Kidney (tissue), 14 donors: Measurements from ENCODE around the gene THRB. TPM values are rescaled to one million over a fixed set of nuclear protein-coding genes. Genes with fewer than 3 reads are reported as not detected.

Source experiments
- DNase-seq, 5 donors: peaks; one replicate each; pipeline ENCODE4 v3.0.0-alpha.2; 2013 to 2020
- FAIRE-seq: peaks from 2 replicates; lab custom pipeline; 2012; peaks lifted over from hg19 to GRCh38; lab: Jason Lieb, UNC
- H3K27ac ChIP-seq, 2 donors: one replicate each; pipeline ENCODE4 v1.7.0; 2013; ENCODE audit warnings: low read depth in 2 of 2, low read length in 2 of 2, inconsistent platforms in 1 of 2
- H3K27me3 ChIP-seq: one replicate; pipeline ENCODE4 v1.7.1; 2013; ENCODE audit warnings: low read length, inconsistent platforms; ENCODE audit not compliant: control insufficient read depth, insufficient read depth
- H3K36me3 ChIP-seq, 3 donors: one replicate each; pipeline versions ENCODE4 v1.7.0 to v1.7.1; 2013; ENCODE audit warnings: low read length in 3 of 3, control low read depth in 1 of 3, inconsistent platforms in 1 of 3; ENCODE audit not compliant: insufficient read depth in 3 of 3, control insufficient read depth in 2 of 3
- H3K4me1 ChIP-seq, 3 donors: one replicate each; pipeline versions ENCODE4 v1.7.0 to v1.7.1; 2013; ENCODE audit warnings: low read length in 3 of 3, inconsistent platforms in 1 of 3, low read depth in 1 of 3; ENCODE audit not compliant: control insufficient read depth in 2 of 3, insufficient read depth in 2 of 3
- H3K4me3 ChIP-seq, 3 donors: one replicate each; pipeline versions ENCODE4 v1.7.0 to v1.8.1; 2013; ENCODE audit warnings: low read length in 3 of 3, control low read depth in 1 of 3, inconsistent platforms in 1 of 3
- H3K9ac ChIP-seq, 3 donors: one replicate each; pipeline versions ENCODE4 v1.7.0 to v1.7.1; 2013; ENCODE audit warnings: low read length in 3 of 3, control low read depth in 1 of 3, inconsistent platforms in 1 of 3
- H3K9me3 ChIP-seq, 3 donors: one replicate each; pipeline versions ENCODE4 v1.7.0 to v1.7.1; 2013; ENCODE audit warnings: low read length in 3 of 3, control low read depth in 1 of 3, inconsistent platforms in 1 of 3; ENCODE audit not compliant: control insufficient read depth in 2 of 3, insufficient read depth in 1 of 3
- CTCF ChIP-seq: IDR thresholded peaks from 3 replicates; pipeline ENCODE4 v1.5.1; 2012; ENCODE audit warnings: mild to moderate bottlenecking, moderate library complexity, borderline replicate concordance; ENCODE audit not compliant: insufficient read depth; ENCODE audit errors: extremely low read depth
- intact Hi-C: fragments of 100-400 bp; cut with DNase I; formaldehyde crosslinking; loops from one replicate; pipeline ENCODE4 v1.11.1; 2022
- polyA plus RNA-seq: library from polyadenylated mRNA; stranded (reverse); fragments of 350-450 nt; fragmentation: Illumina TruSeq; extraction: RNeasy Lipid Tissue Mini Kit (QIAGEN cat#74804); gene quantifications from one replicate; pipeline ENCODE4 v1.2.3, GENCODE V29; 2014; ENCODE audit warnings: low read depth, low replicate concordance; ENCODE audit not compliant: insufficient read depth
- total RNA-seq: library from RNA; stranded (reverse); fragmentation: NEBNext Ultra II Directional; extraction: Animal tissue kit (Norgen Biotek cat#: 25700); gene quantifications from one replicate; pipeline ENCODE4 v1.2.1, GENCODE V29; 2021
- donor health status: control.
- donor health status: control.
- donor health status: control.
- donor health status: control.
- donor health status: control.
- donor health status: DM: yes; HTN: yes; CAD: no.
- donor health status: Normal renal cell carcinoma (clear cell type).

THRB gene
- total and polyA plus RNA-seq, 2 donors from 2014 or later: 4.5 to 17.2 TPM

GRCh38 chr3:24303057-24303754 is 191.4 kb downstream of the THRB start:
- Histone ChIP-seq H3K36me3 (no peaks in the 10 kb centered on the region), H3K9me3 (no peaks in the 10 kb centered on the region), H3K4me1 (peaks cover 5 to 28% (median 7%) of the 10 kb centered on the region in 3 donors), H3K27me3 (no peaks in the 10 kb centered on the region), H3K4me3 (no peak overlapping the region), H3K9ac (no peak overlapping the region), H3K27ac (no peak overlapping the region)
- intact Hi-C loops: no loop called here
- no peak for DNase-seq
- no peak for FAIRE-seq
- TF ChIP-seq CTCF: no peak

- no peak overlapping the region for H3K4me3 ChIP-seq
- H3K4me1 ChIP-seq: peaks cover 5 to 28% (median 7%) of the 10 kb centered on the region in 3 donors
- no peak overlapping the region for H3K9ac ChIP-seq
- H3K27ac ChIP-seq: no peak overlapping the region
- no peaks in the 10 kb centered on the region for H3K27me3 ChIP-seq
- no peaks in the 10 kb centered on the region for H3K36me3 ChIP-seq
- FAIRE-seq (no peak), DNase-seq (peak in 3 of 5 donors; percentile 62 to 91 (median 88))
- TF ChIP-seq CTCF: no peak
- intact Hi-C loops: no loop called here
- H3K9me3 ChIP-seq: no peaks in the 10 kb centered on the region
These were observed 192.3 kb downstream of the THRB start for GRCh38 chr3:24302396-24302795.

GRCh38 chr3:24300949-24301348 is 193.7 kb downstream of the THRB start:
- no peaks in the 10 kb centered on the region for H3K36me3 ChIP-seq
- H3K4me3 ChIP-seq: no peak overlapping the region
- TF ChIP-seq CTCF: no peak
- H3K9ac ChIP-seq: no peak overlapping the region
- peaks cover 5 to 28% (median 6%) of the 10 kb centered on the region in 3 donors for H3K4me1 ChIP-seq
- DNase-seq (peak in 2 of 5 donors; percentile 39 to 52), FAIRE-seq (no peak)
- no peaks in the 10 kb centered on the region for H3K9me3 ChIP-seq
- intact Hi-C loops: no loop called here
- no peaks in the 10 kb centered on the region for H3K27me3 ChIP-seq
- no peak overlapping the region for H3K27ac ChIP-seq
